ENCODE data around the gene USP37.

The USP37 gene

GRCh38 chr2:218407717-218408116, 160.4 kb downstream of the USP37 start:
- H3K4me2 ChIP-seq (ENCODE audit: insufficient read depth, low read length), result no peak overlapping the region
- no peak overlapping the region for H2AFZ ChIP-seq (ENCODE audit: low read depth, low read length)
- H3K4me1 ChIP-seq (ENCODE audit: insufficient read depth, low read length), result peaks cover 39% of the 10 kb centered on the region

GRCh38 chr2:218406949-218407618, 161.1 kb downstream of the USP37 start:
- peak overlapping the region; percentile 98 for H3K4me2 ChIP-seq (ENCODE audit: insufficient read depth, low read length)
- H3K9ac ChIP-seq (ENCODE audit: low read depth, low read length), result peak overlapping the region; percentile 66
- peaks cover 46% of the 10 kb centered on the region for H3K4me1 ChIP-seq (ENCODE audit: insufficient read depth, low read length)
- peaks cover 10% of the 10 kb centered on the region; the same call in 1 of the 2 replicates for H3K79me2 ChIP-seq (ENCODE audit: insufficient read depth, low read length)
- peaks cover 29% of the 10 kb centered on the region for H3K36me3 ChIP-seq (ENCODE audit: insufficient read depth, low read length)
- H3K27ac ChIP-seq (ENCODE audit: low read length), result peak overlapping the region; percentile 79
- TF ChIP-seq, protein P1, sequence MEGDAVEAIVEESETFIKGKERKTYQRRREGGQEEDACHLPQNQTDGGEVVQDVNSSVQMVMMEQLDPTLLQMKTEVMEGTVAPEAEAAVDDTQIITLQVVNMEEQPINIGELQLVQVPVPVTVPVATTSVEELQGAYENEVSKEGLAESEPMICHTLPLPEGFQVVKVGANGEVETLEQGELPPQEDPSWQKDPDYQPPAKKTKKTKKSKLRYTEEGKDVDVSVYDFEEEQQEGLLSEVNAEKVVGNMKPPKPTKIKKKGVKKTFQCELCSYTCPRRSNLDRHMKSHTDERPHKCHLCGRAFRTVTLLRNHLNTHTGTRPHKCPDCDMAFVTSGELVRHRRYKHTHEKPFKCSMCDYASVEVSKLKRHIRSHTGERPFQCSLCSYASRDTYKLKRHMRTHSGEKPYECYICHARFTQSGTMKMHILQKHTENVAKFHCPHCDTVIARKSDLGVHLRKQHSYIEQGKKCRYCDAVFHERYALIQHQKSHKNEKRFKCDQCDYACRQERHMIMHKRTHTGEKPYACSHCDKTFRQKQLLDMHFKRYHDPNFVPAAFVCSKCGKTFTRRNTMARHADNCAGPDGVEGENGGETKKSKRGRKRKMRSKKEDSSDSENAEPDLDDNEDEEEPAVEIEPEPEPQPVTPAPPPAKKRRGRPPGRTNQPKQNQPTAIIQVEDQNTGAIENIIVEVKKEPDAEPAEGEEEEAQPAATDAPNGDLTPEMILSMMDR (IDR thresholded peaks at IDR 0.05; ENCODE audit: borderline replicate concordance, extremely low read depth, low read length, poor library complexity, severe bottlenecking), result no peak
- no peak for TF ChIP-seq EZH2 (IDR thresholded peaks at IDR 0.05; ENCODE audit: borderline replicate concordance, low read depth, low read length, severe bottlenecking)
- no peaks in the 10 kb centered on the region for H3K9me3 ChIP-seq (ENCODE audit: insufficient read depth, low read length, severe bottlenecking)
- H3K27me3 ChIP-seq (ENCODE audit: insufficient read depth, low read length, poor library complexity), result no peaks in the 10 kb centered on the region
- DNase-seq, result peak; percentile 78
- peak overlapping the region; percentile 69 for H2AFZ ChIP-seq (ENCODE audit: low read depth, low read length)
- peaks cover 9% of the 10 kb centered on the region; the same call in 1 of the 2 replicates for H4K20me1 ChIP-seq (ENCODE audit: insufficient read depth, low read length)
- peak; percentile 45 for ATAC-seq (ENCODE audit: insufficient read depth, low read depth)
- peak overlapping the region; percentile 18 to 68; a peak in 3 of 4 replicates for H3K4me3 ChIP-seq (ENCODE audit: low read depth in 1 of 2, low read length in 2 of 2)

More at GRCh38 chr2:218407717-218408116, 160.4 kb downstream of the USP37 start:
- Histone ChIP-seq H3K4me3 (ENCODE audit: low read depth in 1 of 2, low read length in 2 of 2) (no peak overlapping the region), H3K36me3 (ENCODE audit: insufficient read depth, low read length) (peaks cover 22% of the 10 kb centered on the region), H3K27ac (ENCODE audit: low read length) (no peak overlapping the region), H3K9ac (ENCODE audit: low read depth, low read length) (no peak overlapping the region), H4K20me1 (ENCODE audit: insufficient read depth, low read length) (peaks cover 6% of the 10 kb centered on the region; the same call in 1 of the 2 replicates), H3K79me2 (ENCODE audit: insufficient read depth, low read length) (peaks cover 3% of the 10 kb centered on the region; the same call in 1 of the 2 replicates), H3K9me3 (ENCODE audit: insufficient read depth, low read length, severe bottlenecking) (no peaks in the 10 kb centered on the region), H3K27me3 (ENCODE audit: insufficient read depth, low read length, poor library complexity) (no peaks in the 10 kb centered on the region)
- DNase-seq (no peak), ATAC-seq (ENCODE audit: insufficient read depth, low read depth) (no peak)
- TF ChIP-seq, protein P1 (IDR thresholded peaks at IDR 0.05; ENCODE audit: borderline replicate concordance, extremely low read depth, low read length, poor library complexity, severe bottlenecking), result no peak
- TF ChIP-seq EZH2 (IDR thresholded peaks at IDR 0.05; ENCODE audit: borderline replicate concordance, low read depth, low read length, severe bottlenecking), result no peak

DNA sequence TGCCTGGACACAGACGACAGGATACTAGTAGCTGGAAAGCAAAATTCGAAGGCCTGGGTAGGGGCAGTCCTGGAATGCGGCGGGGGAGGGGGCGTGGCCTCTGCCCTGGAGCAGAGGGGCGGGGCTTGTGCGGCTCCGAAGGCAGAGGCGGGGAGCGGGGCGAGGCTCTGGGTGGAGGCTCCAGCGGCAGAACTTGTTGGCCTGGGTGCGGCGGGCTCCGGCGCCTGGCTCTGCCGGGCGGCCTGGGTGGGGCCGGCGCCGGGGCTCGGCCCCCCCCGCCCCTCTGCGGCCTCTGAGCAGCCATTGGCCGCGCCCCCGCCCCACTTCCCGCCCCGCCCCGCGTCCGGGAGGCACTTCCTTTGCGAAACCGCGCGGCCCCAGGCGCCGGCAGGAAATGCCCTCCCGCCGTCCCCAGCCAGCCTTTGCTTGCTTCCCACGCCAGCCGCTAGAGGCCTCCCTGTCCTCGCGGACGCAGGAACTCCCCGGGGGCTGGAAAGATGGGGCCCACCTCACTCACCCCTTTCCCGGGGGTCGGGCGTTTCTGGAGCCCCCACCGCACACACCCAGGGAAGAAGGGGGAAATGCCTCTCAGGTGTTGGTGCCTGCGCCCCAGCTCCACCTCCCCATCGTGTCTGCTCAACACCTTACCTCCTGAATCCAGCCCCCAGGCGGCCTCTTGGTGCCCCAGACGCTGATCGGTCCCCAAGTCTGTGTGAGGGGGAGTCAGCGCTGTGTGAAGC, 161.8 kb downstream of the USP37 start:
- peak overlapping the region; percentile 72 for H2AFZ ChIP-seq (ENCODE audit: low read depth, low read length)
- H3K79me2 ChIP-seq (ENCODE audit: insufficient read depth, low read length), result peaks cover 17% of the 10 kb centered on the region
- H3K4me3 ChIP-seq (ENCODE audit: low read depth in 1 of 2, low read length in 2 of 2), result peak overlapping the region; percentile 25 to 68; a peak in 3 of 4 replicates
- peak overlapping the region; percentile 98 for H3K4me2 ChIP-seq (ENCODE audit: insufficient read depth, low read length)
- TF ChIP-seq EZH2 (IDR thresholded peaks at IDR 0.05; ENCODE audit: borderline replicate concordance, low read depth, low read length, severe bottlenecking), result no peak
- TF ChIP-seq, protein P1 (IDR thresholded peaks at IDR 0.05; ENCODE audit: borderline replicate concordance, extremely low read depth, low read length, poor library complexity, severe bottlenecking), result peak; percentile 87
- H3K9ac ChIP-seq (ENCODE audit: low read depth, low read length), result peak overlapping the region; percentile 66
- peak; percentile 97 for DNase-seq
- peaks cover 16% of the 10 kb centered on the region for H4K20me1 ChIP-seq (ENCODE audit: insufficient read depth, low read length)
- H3K9me3 ChIP-seq (ENCODE audit: insufficient read depth, low read length, severe bottlenecking), result no peaks in the 10 kb centered on the region
- peak; percentile 79 for ATAC-seq (ENCODE audit: insufficient read depth, low read depth)
- H3K36me3 ChIP-seq (ENCODE audit: insufficient read depth, low read length), result peaks cover 36% of the 10 kb centered on the region
- peaks cover 52% of the 10 kb centered on the region for H3K4me1 ChIP-seq (ENCODE audit: insufficient read depth, low read length)
- no peaks in the 10 kb centered on the region for H3K27me3 ChIP-seq (ENCODE audit: insufficient read depth, low read length, poor library complexity)
- peak overlapping the region; percentile 89 for H3K27ac ChIP-seq (ENCODE audit: low read length)

All from DND-41 (cell line).